Kasumi-1 (cell line): ENCODE results near the gene FAXC.

Experiments
- DNase-seq, 2 experiments: peaks; one replicate each; lab custom pipeline; 2025; lab: John Stamatoyannopoulos, UW

FAXC gene

GRCh38 chr6:99349171-99350141 lies at the start of gene FAXC:
Gene FAXC (minus strand): TSS chr6:99349674. CDS start chr6:99349372, 302 bp downstream.
- no peak for DNase-seq

- DNase-seq: no peak
Observed at GRCh38 chr6:99397287-99397686, 47.8 kb upstream of the FAXC start.

- peak; percentile 75 to 81 for DNase-seq
Observed at GRCh38 chr6:99393698-99394531, 44.4 kb upstream of the FAXC start, which contains the start of gene COQ3. Gene COQ3 (minus strand): TSS chr6:99394195. CDS start chr6:99394179, 16 bp downstream.

- peak; percentile 34 to 56 for DNase-seq
Observed at GRCh38 chr6:99393366-99393697, 43.9 kb upstream of the FAXC start.

- DNase-seq: no peak
Observed at GRCh38 chr6:99390896-99391295, 41.4 kb upstream of the FAXC start.

- no peak for DNase-seq
Observed at GRCh38 chr6:99384507-99384906, 35.0 kb upstream of the FAXC start.

- peak; percentile 2 to 34 for DNase-seq
Observed at GRCh38 chr6:99378636-99379035, 29.2 kb upstream of the FAXC start.

- DNase-seq: no peak
Observed at GRCh38 chr6:99369533-99369932, 20.1 kb upstream of the FAXC start.

GRCh38 chr6:99366852-99367251 lies 17.4 kb upstream of the FAXC start:
- no peak for DNase-seq

GRCh38 chr6:99364026-99364425 lies 14.6 kb upstream of the FAXC start:
- DNase-seq: no peak

GRCh38 chr6:99362678-99363268 lies 13.3 kb upstream of the FAXC start:
- no peak for DNase-seq

GRCh38 chr6:99359800-99360199 lies 10.3 kb upstream of the FAXC start:
- no peak for DNase-seq

GRCh38 chr6:99356641-99357040 lies 7.2 kb upstream of the FAXC start:
- no peak for DNase-seq

- no peak for DNase-seq
Observed at GRCh38 chr6:99354983-99355382, 5.5 kb upstream of the FAXC start.

GRCh38 chr6:99353126-99353525 lies 3.7 kb upstream of the FAXC start:
- peak in 1 of 2 experiments; percentile 28 for DNase-seq

GRCh38 chr6:99350573-99350972 lies 1.1 kb upstream of the FAXC start:
- DNase-seq: no peak

- no peak for DNase-seq
Observed at GRCh38 chr6:99348288-99349170, 945 bp downstream of the FAXC start.

- DNase-seq: no peak
Observed at GRCh38 chr6:99347804-99348203, 1.7 kb downstream of the FAXC start.

GRCh38 chr6:99346595-99346994 lies 2.9 kb downstream of the FAXC start:
- DNase-seq: no peak

GRCh38 chr6:99345164-99345563 lies 4.3 kb downstream of the FAXC start:
- DNase-seq: no peak

GRCh38 chr6:99344289-99344688 lies 5.2 kb downstream of the FAXC start:
- DNase-seq: no peak
